ENCODE measurements around the gene CA10.

- TF ChIP-seq CTCF (IDR thresholded peaks at IDR 0.05) (no peak), POLR2A (IDR thresholded peaks at IDR 0.05) (no peak)
These were observed 417.1 kb downstream of the CA10 start for GRCh38 chr17:51741458-51741857.

Measured in right lobe of liver (tissue), 4 donors.